ENCODE data around the gene ACOX3.

The ACOX3 gene

DNA sequence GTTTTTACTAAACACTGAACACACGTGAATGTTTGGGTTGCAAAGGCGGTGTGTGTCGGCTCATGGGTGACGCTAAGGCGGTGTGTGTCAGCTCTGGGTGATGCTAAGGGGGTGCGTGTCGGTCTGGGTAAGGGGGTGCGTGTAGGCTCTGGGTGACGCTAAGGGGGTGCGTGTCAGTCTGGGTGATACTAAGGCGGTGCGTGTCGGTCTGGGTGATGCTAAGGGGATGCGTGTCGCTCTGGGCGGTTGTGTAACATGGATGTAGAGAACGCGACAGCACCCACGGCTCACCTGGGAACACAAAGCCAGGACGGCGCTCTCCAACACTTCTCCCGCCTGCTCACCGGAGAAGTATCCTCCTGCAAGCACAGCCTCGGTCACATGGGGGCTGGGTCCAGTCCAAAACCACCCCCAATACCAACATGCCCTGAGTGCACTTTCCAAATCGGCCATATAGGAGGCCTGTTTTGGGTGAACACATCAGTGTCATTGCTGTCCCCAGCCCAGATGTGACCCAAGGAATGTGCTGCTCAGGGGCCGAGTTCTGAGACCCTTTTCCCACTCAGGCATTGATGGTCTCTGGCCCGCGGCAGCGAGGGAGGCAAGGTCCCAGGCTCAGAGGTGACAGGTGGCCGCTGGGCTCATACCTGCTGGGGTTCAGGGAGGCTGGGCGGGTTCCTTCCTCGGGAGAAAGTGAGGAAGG lies 67.1 kb downstream of the ACOX3 start:
- DNase-seq (ENCODE audit: low read depth in 3 of 3): no peak

DNA sequence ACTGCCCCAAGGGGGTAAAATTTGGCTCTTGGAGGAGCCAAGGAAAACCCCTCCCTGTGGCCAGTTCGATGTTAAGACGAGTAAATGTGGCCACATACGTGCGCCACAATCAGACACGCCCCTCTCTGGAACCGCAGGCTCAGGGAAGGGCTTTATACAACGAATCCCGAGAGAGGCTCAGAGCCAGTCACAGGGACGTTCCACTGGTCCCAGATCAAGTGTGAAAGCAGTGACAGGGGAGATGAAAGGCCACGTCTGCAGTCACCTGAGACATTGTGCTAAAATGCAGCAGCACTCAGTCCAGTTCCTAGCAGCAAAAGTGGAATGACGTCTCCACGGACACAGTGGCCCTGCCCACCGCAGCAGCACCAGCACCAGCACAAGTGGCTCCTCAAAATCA lies 68.0 kb downstream of the ACOX3 start:
- no peak for DNase-seq (ENCODE audit: low read depth in 3 of 3)

DNA sequence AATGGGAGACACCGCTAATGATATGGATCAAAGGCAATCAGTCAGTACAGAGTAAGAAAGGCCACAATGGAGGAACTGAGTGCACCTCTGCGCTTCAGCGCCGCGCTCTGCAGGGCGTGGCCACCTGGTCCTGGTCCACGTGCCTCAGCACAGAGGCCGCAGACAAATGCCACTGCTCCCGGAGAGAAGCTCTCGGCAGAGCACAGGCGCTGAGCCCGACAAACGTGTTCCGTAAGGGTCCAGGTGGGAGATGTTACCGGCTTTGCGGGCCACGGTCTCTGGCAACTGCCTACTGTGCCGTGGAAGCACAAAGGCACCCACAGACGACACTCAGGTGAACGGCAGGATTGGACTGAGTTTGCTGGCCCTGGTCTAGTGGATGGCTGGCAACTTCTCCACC lies 68.9 kb downstream of the ACOX3 start:
- no peak for DNase-seq (ENCODE audit: low read depth in 3 of 3)

DNA sequence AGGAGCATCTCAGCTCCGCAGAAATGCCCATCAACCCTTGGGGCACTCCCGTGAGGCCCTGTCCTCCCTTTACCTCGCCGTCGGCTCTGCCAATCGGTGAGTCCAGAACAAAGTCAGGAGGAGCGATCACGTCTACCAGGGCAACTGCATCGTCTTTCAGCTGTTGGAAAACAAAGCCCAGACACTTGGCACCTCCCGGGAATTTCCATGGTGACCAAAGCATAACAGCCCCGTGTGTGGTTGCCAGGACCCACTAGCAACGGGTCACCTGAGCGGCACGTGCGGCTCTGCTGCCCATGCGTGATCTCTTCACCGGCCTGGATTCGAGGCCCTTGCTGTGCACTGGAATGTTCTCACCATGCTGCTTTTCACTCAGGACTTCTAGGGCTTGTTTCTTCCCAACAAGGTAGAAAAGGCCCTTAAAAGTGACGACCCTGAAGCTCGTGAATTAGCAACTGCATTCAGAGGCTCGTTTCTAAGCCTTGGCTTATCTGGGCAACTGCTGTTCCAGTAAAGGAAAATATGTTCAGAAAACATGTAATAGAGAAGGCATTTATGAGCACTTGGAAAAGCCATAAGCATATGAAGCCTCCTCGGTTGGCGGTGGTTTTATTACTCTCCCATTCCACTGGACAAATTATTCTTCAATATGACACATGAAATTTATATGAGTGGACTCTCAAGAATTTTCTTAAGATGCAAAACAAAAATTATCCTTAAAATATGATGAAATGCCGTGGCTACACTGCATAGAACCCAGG lies 69.5 kb downstream of the ACOX3 start:
- no peak for DNase-seq (ENCODE audit: low read depth in 3 of 3)

DNA sequence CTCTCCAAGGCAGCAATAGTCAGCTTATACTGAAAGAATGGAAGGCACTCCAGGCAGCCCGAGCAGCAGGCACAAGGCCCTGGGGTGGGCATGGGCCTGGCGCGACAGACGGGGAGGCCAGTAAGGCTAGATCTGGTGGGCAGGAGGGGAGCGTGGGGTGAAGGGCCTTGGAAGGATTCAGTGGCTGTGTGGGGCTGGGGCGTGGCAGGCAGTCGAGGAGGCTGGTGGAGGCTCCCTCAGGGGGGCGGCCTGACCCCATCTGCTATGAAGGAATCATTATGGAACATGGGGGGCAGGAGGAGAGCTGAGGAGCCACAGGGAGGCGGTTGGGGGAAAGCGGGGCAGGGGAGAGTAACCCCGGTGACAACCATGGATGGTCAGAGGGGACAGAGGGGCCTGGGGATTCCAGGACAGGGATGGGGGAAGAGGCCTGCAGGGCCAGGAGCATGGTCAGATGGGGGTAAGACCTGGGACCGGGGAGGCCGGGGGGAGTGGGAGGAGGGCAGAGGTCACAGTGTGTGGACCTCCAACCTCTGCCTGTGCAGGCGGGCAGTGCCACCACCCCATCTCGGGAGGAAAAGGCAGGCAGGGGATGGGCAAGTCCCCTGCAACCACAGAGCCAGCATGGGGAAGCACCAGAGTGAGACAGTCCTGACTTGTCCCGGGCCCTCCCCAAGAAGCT lies 70.3 kb downstream of the ACOX3 start:
- DNase-seq (ENCODE audit: low read depth in 3 of 3): no peak

DNA sequence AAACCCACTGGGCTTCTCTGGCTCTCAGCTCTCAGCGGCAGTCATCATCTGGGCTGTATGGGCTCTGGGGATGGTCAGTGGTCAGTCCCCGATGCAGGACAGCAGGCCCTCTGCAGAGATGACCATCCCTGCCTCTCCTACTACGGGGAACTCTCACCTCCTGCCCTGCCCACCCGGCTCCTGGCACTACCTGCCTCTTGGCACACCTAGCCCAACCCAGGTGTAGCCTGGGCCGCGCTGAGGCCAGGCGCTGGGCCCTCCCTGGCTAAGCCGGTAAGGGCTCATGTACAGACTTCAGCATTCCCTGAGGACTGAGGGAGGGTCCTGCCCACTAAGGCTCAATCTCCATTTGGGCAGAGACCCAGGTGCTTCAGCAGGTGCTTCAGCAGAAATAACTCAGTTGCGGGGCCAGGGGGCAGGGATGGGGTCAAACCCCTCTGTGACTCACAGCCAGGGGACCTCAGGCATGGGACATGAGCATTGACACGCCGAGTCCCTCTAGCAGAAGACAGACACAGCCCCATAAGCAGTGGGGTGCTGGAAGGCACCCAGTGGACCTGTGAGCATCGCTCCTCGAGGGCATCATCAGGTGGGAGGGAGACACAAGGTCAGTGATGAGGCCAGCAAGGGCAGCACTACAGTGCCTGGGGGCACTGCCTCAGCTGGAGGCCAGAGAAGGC lies 71.0 kb downstream of the ACOX3 start:
- DNase-seq (ENCODE audit: low read depth in 3 of 3): no peak

DNA sequence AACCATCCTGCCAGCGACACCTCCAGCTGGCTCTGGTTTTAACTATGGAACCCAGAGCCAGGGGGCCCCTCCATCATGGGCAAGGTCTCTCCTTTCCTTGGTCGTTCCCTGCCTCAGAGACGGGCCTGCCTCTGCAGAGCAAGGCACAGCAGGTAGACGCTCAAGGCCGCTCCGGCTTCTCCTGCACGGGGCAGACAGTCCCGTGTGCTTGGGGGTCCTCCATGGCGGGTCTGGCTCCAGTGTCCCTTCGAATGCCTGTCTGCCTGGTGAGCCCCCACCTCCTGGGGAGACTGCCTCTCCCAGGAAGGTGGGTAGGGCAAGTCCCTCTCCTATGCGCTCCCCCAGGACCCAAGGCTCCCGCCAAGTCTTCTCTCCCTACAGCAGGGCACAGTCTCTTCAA lies 71.5 kb downstream of the ACOX3 start:
- DNase-seq (ENCODE audit: low read depth in 3 of 3): no peak

DNA sequence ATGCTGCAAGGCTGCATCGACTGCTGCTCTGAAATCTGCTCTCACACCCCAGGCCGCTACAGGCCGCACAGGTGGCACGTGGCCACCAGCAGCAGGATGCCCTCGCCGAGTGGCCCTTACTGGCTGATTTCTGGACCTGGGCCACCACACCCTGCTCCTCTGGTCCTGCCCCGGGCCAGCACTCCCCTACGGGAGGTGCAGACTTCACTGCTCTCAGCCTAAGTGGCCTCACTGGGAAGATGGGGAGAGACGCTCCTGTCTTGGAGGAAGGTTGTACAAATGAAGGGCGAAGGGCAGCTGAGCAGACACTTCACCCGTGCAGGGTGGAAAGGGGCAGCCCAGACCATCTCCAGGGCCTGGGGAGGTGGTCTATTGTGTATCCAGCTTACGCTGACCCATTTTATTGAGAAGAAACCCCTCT lies 72.5 kb downstream of the ACOX3 start:
- DNase-seq (ENCODE audit: low read depth in 3 of 3): no peak

DNA sequence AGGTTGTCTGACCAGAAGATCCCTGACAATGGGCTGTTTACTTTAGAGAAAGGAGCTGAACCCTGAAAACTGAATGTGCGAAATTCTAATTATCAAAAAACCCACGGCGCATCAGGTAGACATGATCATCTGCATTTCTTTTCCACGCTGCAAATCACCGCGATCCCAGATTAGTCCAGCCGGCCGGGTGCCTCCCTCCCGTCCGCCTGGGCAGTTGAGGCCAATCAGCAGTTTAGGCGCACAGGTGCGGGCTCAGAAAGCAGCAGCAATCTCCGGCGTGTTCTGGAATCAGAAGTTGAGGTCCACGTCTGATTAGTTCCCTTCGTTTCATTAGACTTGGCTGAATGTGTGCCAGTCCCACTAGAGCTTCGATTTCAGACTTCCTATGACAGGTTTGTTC lies 73.9 kb downstream of the ACOX3 start:
- no peak for DNase-seq (ENCODE audit: low read depth in 3 of 3)

DNA sequence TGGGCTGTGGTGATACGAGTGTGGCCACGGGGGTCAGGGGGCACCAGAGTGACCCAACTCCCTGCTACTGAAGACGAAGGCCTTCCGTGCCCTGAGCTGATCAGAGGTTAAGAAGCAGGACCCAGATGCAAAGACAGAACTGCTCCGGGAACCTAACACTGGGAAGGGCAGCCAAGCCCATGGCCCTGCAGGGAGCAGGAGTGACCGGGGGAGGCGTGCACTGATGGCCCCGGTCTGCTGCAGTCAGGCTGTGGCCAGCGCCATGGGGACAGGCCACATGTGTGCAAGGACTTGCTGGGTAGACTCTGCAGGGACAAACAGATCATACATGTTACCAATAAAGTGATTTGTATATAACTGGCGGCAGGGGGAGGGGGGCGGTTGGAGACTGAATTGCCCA lies 74.6 kb downstream of the ACOX3 start:
- DNase-seq (ENCODE audit: low read depth in 3 of 3): no peak

DNA sequence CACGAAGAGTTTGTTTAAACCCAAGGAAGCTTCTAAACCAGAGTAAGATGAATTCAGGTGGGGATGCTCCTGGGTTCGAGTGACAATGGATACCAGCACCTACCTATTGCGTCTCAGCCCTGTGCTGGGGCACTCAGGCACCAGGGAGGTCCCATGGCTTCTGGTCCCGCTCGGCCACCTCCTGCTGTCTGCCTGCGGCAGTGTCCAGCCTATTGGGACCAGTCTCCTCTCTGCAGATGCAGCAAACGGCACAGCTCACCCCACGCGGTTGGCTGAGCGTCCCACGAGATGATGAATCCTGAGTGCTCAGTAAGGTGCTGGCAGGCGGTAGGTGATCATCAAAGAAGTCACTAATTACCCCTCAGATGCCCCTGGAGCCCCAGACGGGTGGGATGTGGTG lies 75.2 kb downstream of the ACOX3 start:
- DNase-seq (ENCODE audit: low read depth in 3 of 3): no peak

DNA sequence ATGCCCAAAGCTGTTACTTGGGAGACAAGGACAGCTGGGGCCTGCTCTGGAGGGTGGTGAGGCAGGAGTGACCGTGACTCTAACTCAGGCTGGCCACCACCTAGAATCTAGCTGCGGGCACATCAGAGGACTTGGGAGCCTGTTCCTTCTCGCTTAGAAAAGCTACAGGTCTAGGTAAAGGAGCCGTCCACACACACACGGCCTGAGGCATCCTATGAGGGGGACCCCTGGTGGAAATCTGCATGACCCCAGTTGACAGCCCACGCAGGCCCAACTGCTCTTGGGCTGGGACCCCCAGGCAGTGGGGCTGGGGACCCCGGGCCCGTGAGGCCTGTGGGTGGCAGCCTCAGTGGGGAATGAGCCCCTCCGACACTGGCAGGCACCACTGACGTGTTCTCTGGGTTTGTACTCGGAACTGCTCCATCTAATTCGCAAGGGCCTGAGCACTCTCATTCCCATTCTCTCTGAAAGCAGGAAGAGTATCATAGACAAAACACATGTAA lies 75.6 kb downstream of the ACOX3 start:
- DNase-seq (ENCODE audit: low read depth in 3 of 3): no peak

DNA sequence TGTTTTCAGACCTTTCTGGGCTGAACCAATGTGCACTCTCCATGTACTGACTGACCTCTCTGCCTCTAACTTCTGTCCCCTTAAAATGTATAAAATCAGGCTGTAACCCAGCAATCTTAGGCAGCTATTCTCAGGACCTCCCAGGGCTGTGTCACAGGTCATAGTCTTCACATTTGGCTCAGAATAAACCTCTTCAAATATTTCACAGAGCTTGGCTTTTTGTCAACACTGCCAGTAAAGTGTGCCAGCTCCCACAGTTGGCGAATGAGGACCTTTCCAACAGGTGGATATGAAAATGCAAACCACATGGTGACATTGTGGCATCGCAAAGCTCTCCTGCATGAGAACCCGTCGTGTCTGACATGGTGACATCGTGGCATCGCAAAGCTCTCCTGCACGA lies 76.4 kb downstream of the ACOX3 start:
- no peak for DNase-seq (ENCODE audit: low read depth in 3 of 3)

DNA sequence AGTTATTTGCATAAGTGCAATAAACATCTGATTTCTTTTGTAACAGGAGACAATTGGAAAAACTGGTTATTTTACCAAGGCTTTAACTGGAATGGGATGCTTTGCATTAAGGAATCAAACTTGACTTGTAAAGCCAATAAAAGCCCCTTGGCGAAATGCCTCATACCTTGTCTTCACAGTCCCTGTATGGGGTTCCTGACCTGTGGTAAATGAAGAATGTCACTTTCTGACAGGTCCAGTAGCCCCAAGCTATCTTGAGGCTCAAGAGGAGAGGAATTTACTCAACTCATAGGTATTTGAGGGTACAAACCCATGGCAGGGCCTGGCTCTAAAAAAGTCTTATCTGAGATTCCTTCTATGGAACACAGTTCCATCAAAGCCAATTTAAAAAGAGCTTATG lies 78.0 kb downstream of the ACOX3 start:
- DNase-seq (ENCODE audit: low read depth in 3 of 3): no peak

DNA sequence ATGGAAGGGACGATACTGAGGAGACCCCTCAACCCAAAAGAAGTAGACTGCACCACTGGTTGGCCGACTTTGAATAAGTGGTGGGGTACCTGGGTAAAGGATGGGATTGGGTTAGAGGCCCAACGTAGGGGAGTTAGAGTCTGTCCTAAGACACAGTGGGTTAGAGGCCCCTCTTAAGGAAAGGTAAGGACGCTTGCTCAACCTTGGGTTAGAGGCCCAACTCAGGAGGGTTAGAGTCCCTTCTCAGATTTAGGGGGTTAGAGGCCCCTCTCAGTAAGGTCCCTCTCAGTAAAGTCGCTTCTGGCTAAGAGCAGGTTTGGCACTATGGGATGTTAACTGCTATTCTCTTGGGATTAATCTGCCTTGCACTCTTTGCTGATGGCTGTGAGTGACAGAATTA lies 81.3 kb downstream of the ACOX3 start:
- no peak for DNase-seq (ENCODE audit: low read depth in 3 of 3)

DNA sequence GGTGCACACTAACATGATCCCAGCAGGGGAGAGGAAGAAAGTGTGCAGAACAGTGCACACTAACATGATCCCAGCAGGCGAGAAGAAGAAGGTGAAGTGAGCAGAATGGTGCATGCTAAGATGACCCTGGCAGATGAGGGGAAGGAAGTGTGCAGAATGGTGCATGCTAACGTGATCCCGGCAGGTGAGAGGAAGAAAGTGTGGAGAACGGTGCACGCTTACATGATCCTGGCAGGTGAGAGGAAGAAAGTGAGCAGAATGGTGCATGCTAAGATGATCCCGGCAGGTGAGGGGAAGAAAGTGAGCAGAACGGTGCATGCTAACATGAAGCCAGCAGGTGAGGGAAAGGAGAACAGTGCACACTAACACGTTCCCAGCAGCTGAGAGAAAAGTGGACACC lies 83.7 kb downstream of the ACOX3 start:
- no peak for DNase-seq (ENCODE audit: low read depth in 3 of 3)

DNA sequence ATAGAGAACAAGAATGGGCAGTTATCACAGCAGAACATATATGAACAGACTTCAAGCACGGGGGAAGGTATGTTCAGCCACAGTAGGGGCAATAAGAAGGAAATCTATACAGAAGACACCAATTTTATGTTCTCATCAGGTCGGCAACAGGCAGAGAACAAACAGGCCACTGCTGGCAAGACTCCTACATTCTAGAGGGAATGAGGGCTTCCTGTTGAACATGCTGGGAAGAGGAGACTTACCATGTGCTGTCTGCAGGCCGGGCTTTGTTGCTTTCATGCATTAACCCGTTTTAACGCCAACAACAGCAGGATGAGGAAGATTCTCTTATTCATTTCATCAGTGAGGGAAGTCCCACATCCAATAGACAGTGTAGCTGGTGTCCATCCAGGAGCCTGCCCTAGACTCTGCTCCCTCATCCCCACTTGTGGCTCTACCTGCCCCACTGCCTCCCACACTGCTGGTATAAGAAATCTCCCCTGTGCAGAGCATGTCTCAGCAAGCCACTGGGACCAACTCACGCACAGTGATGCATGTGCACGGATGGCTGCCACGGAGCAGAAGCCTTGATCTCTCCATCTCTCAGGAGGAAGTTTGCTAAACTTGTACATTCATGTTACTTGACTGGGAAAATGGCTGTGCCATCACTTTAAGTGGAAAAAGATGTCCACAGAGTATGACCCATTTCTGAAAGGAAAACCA lies 84.5 kb downstream of the ACOX3 start:
- no peak for DNase-seq (ENCODE audit: low read depth in 3 of 3)

DNA sequence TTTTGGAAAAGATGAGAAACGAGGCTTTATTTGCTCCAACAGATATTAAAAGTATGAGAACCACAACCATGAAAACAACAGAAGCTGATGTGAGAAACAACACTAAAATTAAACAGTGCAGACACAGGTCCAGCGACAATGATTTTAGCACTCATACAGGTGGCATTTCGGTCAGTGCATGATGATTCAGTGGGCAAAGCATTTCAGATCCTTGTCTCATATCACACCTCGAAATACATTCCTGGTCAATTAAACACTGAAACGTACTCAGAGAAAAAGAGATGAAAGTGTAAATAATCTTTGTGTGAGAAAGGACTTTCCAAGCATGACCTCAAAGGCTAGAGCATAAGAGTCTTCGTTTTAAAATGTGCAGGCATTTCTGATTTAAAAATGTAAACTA lies 85.2 kb downstream of the ACOX3 start:
- no peak for DNase-seq (ENCODE audit: low read depth in 3 of 3)

DNA sequence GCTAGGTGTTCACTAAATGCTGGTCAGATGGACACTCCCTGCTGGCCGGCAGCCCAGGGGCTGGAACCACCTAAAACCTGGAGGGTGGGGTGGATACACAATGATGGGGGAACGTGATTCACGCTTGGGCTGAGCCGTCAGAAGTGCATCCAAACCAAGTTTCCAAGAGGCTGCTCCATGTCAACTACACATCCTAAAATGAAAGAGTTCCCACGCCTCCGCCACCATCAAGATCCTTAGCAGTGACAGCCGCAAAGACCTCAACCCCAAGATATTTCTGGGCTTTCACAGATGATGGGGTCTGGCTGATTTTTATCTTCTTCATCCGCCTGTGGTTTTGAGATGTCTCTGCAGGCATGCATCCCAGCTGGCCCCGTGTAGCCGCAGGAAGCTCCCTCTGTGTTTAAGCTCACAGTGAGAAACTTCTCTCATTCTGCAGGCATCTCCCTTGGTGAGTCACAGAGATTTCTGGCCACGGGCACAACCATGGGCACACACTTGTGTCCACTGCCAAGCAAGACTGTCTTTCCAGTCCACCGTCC lies 86.5 kb downstream of the ACOX3 start:
- DNase-seq (ENCODE audit: low read depth in 3 of 3): no peak

DNA sequence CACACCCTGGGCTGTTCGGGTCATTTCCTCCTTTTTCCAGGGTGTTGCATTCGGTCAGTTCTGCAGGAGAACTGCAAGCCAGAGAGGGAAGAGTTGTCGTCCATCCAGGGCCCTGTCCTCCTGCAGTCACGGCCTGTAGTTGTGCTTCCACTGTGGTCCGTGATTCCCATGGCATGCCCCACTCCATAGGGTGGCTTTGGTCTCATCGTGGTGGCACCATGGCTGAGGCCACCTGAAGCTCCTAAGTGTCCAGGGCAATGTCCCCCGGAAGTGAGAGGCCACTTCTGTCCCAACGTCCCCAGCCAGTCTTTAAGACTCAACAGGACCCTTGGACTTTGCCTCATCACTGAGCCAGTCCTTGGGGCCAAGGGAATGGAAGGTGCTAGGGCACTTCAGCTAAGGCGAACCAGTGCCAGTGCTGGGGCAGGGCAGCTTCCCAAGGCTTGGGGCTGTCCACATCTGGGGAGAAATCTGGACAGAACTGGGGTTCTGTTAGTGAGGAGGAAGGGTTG lies 87.3 kb downstream of the ACOX3 start:
- DNase-seq (ENCODE audit: low read depth in 3 of 3): no peak

All from stimulated activated CD4-positive, alpha-beta T cell treated with anti-CD3 and anti-CD28 coated beads, TNF-alpha, amount 100 ng/mL, for 48 hours (primary cell).